Kidney (tissue), 14 donors: ENCODE results near the gene SULF2. TPM values are rescaled to one million over a fixed set of nuclear protein-coding genes. Genes with fewer than 3 reads are reported as not detected.

ENCODE experiments used
- DNase-seq, 5 donors: peaks; one replicate each; pipeline ENCODE4 v3.0.0-alpha.2; 2013 to 2020
- FAIRE-seq: peaks from 2 replicates; lab custom pipeline; 2012; peaks lifted over from hg19 to GRCh38; lab: Jason Lieb, UNC
- H3K27ac ChIP-seq, 2 donors: one replicate each; pipeline ENCODE4 v1.7.0; 2013; ENCODE audit warnings: low read depth in 2 of 2, low read length in 2 of 2, inconsistent platforms in 1 of 2
- H3K27me3 ChIP-seq: one replicate; pipeline ENCODE4 v1.7.1; 2013; ENCODE audit warnings: low read length, inconsistent platforms; ENCODE audit not compliant: control insufficient read depth, insufficient read depth
- H3K36me3 ChIP-seq, 3 donors: one replicate each; pipeline versions ENCODE4 v1.7.0 to v1.7.1; 2013; ENCODE audit warnings: low read length in 3 of 3, control low read depth in 1 of 3, inconsistent platforms in 1 of 3; ENCODE audit not compliant: insufficient read depth in 3 of 3, control insufficient read depth in 2 of 3
- H3K4me1 ChIP-seq, 3 donors: one replicate each; pipeline versions ENCODE4 v1.7.0 to v1.7.1; 2013; ENCODE audit warnings: low read length in 3 of 3, inconsistent platforms in 1 of 3, low read depth in 1 of 3; ENCODE audit not compliant: control insufficient read depth in 2 of 3, insufficient read depth in 2 of 3
- H3K4me3 ChIP-seq, 3 donors: one replicate each; pipeline versions ENCODE4 v1.7.0 to v1.8.1; 2013; ENCODE audit warnings: low read length in 3 of 3, control low read depth in 1 of 3, inconsistent platforms in 1 of 3
- H3K9ac ChIP-seq, 3 donors: one replicate each; pipeline versions ENCODE4 v1.7.0 to v1.7.1; 2013; ENCODE audit warnings: low read length in 3 of 3, control low read depth in 1 of 3, inconsistent platforms in 1 of 3
- H3K9me3 ChIP-seq, 3 donors: one replicate each; pipeline versions ENCODE4 v1.7.0 to v1.7.1; 2013; ENCODE audit warnings: low read length in 3 of 3, control low read depth in 1 of 3, inconsistent platforms in 1 of 3; ENCODE audit not compliant: control insufficient read depth in 2 of 3, insufficient read depth in 1 of 3
- CTCF ChIP-seq: IDR thresholded peaks from 3 replicates; pipeline ENCODE4 v1.5.1; 2012; ENCODE audit warnings: mild to moderate bottlenecking, moderate library complexity, borderline replicate concordance; ENCODE audit not compliant: insufficient read depth; ENCODE audit errors: extremely low read depth
- intact Hi-C: fragments of 100-400 bp; cut with DNase I; formaldehyde crosslinking; loops from one replicate; pipeline ENCODE4 v1.11.1; 2022
- polyA plus RNA-seq: library from polyadenylated mRNA; stranded (reverse); fragments of 350-450 nt; fragmentation: Illumina TruSeq; extraction: RNeasy Lipid Tissue Mini Kit (QIAGEN cat#74804); gene quantifications from one replicate; pipeline ENCODE4 v1.2.3, GENCODE V29; 2014; ENCODE audit warnings: low read depth, low replicate concordance; ENCODE audit not compliant: insufficient read depth
- total RNA-seq: library from RNA; stranded (reverse); fragmentation: NEBNext Ultra II Directional; extraction: Animal tissue kit (Norgen Biotek cat#: 25700); gene quantifications from one replicate; pipeline ENCODE4 v1.2.1, GENCODE V29; 2021
- donor health status: control.
- donor health status: control.
- donor health status: control.
- donor health status: control.
- donor health status: control.
- donor health status: DM: yes; HTN: yes; CAD: no.
- donor health status: Normal renal cell carcinoma (clear cell type).

Gene SULF2
- total and polyA plus RNA-seq, 2 donors from 2014 or later, result 85.1 to 257 TPM

- peaks cover 0 to 2% (median 0%) of the 10 kb centered on the region in 3 donors for H3K4me1 ChIP-seq
- no peak overlapping the region for H3K4me3 ChIP-seq
- no peak overlapping the region for H3K27ac ChIP-seq
- no peak overlapping the region for H3K9ac ChIP-seq
- intact Hi-C loops, result no loop called here
- DNase-seq (no peak), FAIRE-seq (no peak)
- no peaks in the 10 kb centered on the region for H3K36me3 ChIP-seq
- no peaks in the 10 kb centered on the region for H3K9me3 ChIP-seq
- TF ChIP-seq CTCF, result no peak
- no peaks in the 10 kb centered on the region for H3K27me3 ChIP-seq
Measured at GRCh38 chr20:47790580-47790965, 5.3 kb upstream of the SULF2 start.

- no peaks in the 10 kb centered on the region for H3K9me3 ChIP-seq
- no peak for TF ChIP-seq CTCF
- H3K9ac ChIP-seq, result no peak overlapping the region
- peaks cover 0 to 2% (median 0%) of the 10 kb centered on the region in 3 donors for H3K4me1 ChIP-seq
- no peaks in the 10 kb centered on the region for H3K36me3 ChIP-seq
- no peak overlapping the region for H3K27ac ChIP-seq
- no peak for FAIRE-seq
- no peak overlapping the region for H3K4me3 ChIP-seq
- H3K27me3 ChIP-seq, result no peaks in the 10 kb centered on the region
- intact Hi-C loops, result loop anchor here (10.0 kb wide), 1 partner anchor 825 kb away; no protein-coding TSS in a partner anchor
- DNase-seq, result no peak
Measured at GRCh38 chr20:47789764-47790579, 4.7 kb upstream of the SULF2 start.

- H3K9ac ChIP-seq, result no peak overlapping the region
- H3K9me3 ChIP-seq, result no peaks in the 10 kb centered on the region
- intact Hi-C loops, result loop anchor here (10.0 kb wide), 1 partner anchor 826 kb away; no protein-coding TSS in a partner anchor
- DNase-seq (peak in 3 of 5 donors; percentile 47 to 73 (median 68)), FAIRE-seq (no peak)
- no peak overlapping the region for H3K27ac ChIP-seq
- peaks cover 0 to 4% (median 2%) of the 10 kb centered on the region in 3 donors for H3K4me1 ChIP-seq
- no peak overlapping the region for H3K4me3 ChIP-seq
- no peaks in the 10 kb centered on the region for H3K36me3 ChIP-seq
- TF ChIP-seq CTCF, result no peak
- no peaks in the 10 kb centered on the region for H3K27me3 ChIP-seq
Measured at GRCh38 chr20:47789081-47789763, 3.9 kb upstream of the SULF2 start.
